Measurements from ENCODE around the gene PDE4D. TPM values are rescaled to one million over a fixed set of nuclear protein-coding genes. Genes with fewer than 3 reads are reported as not detected.

The PDE4D gene
- total and polyA plus RNA-seq, 10 of the 15 experiments (the other 5 are each of a cell fraction or from before 2014, with no cell fraction given), result 0.87 to 4.1 (median 2.2) TPM

GRCh38 chr5:59744531-59744992 is 149.0 kb downstream of the PDE4D start:
- no peak overlapping the region for H3K4me2 ChIP-seq (ENCODE audit: control insufficient read depth, insufficient read depth)

More at GRCh38 chr5:59744531-59744992, 149.0 kb downstream of the PDE4D start:
- FAIRE-seq, result no peak
- no peak overlapping the region for H3K4me3 ChIP-seq
- DNase-seq (ENCODE audit: low read depth, low spot score), result no peak
- H4K20me1 ChIP-seq (ENCODE audit: control insufficient read depth, insufficient read depth), result no peaks in the 10 kb centered on the region
- intact Hi-C loops (cut with micrococcal nuclease; ENCODE audit: unreplicated experiment), result no loop called here
- H3K79me2 ChIP-seq (ENCODE audit: control insufficient read depth, insufficient read depth, low read length), result no peaks in the 10 kb centered on the region
- ChIA-PET RAD21 (ENCODE audit: unreplicated experiment) (interaction anchor here (0.8 to 1.7 kb wide), 2 partner anchors 11 to 19 kb away, joined by 3 to 6 read pairs; no protein-coding TSS in a partner anchor), SMC1A (ENCODE audit: uncharacterized antibody, unreplicated experiment) (interaction anchor here (1.1 kb wide), 1 partner anchor 11 kb away, joined by 3 read pairs; no protein-coding TSS in a partner anchor), POLR2A (no interaction called here), CTCF (interaction anchor here (1.0 to 1.1 kb wide), 2 partner anchors 19 to 363 kb away, joined by 4 read pairs; no protein-coding TSS in a partner anchor)
- no peaks in the 10 kb centered on the region for H3K4me1 ChIP-seq (ENCODE audit: control insufficient read depth, insufficient read depth, low read length)
- H2AFZ ChIP-seq (ENCODE audit: control insufficient read depth, low read depth, low read length), result no peak overlapping the region
- H3K9ac ChIP-seq (ENCODE audit: control insufficient read depth, insufficient read depth, low read length), result no peak overlapping the region
- no peak overlapping the region for H3K27ac ChIP-seq (ENCODE audit: control insufficient read depth, insufficient read depth)
- no peak for ATAC-seq
- TF ChIP-seq SP1 (IDR thresholded peaks at IDR 0.05; ENCODE audit: low read depth, low read length) (no peak), SRF (IDR thresholded peaks at IDR 0.05; ENCODE audit: low read depth in 2 of 2, low read length in 2 of 2) (no peak), EED (IDR thresholded peaks at IDR 0.05; ENCODE audit: low read depth) (no peak), NRF1 (conservative IDR thresholded peaks at IDR 0.05; ENCODE audit: low read depth, low read length) (no peak), SREBF2 (IDR thresholded peaks at IDR 0.05; ENCODE audit: low read length) (no peak), NFYB (IDR thresholded peaks at IDR 0.05; ENCODE audit: insufficient read depth, low read depth, low read length) (no peak), NR2F1 (conservative IDR thresholded peaks at IDR 0.05) (no peak), IKZF1 (conservative IDR thresholded peaks at IDR 0.05) (no peak), CBX3 (IDR thresholded peaks at IDR 0.05; ENCODE audit: borderline replicate concordance, low read depth) (no peak), CREB1 (IDR thresholded peaks at IDR 0.05; ENCODE audit: low read depth) (no peak), ZNF384 (IDR thresholded peaks at IDR 0.05; ENCODE audit: borderline replicate concordance, low read depth, low read length) (no peak), NBN (IDR thresholded peaks at IDR 0.05) (no peak), POU2F2 (IDR thresholded peaks at IDR 0.05; ENCODE audit: borderline replicate concordance, low read depth, low read length) (no peak), ZNF24 (IDR thresholded peaks at IDR 0.05) (no peak), GATAD2B (conservative IDR thresholded peaks at IDR 0.05; ENCODE audit: low read depth) (no peak), EP300 (IDR thresholded peaks at IDR 0.05; ENCODE audit: borderline replicate concordance in 1 of 2, control insufficient read depth in 1 of 2, low read depth in 2 of 2, low read length in 2 of 2) (no peak), IKZF2 (IDR thresholded peaks at IDR 0.05) (no peak), ZNF274 (IDR thresholded peaks at IDR 0.05; ENCODE audit: insufficient read depth, insufficient read length) (no peak), BCL11A (IDR thresholded peaks at IDR 0.05; ENCODE audit: low read depth, low read length) (no peak)
- TF ChIP-seq, protein P1, sequence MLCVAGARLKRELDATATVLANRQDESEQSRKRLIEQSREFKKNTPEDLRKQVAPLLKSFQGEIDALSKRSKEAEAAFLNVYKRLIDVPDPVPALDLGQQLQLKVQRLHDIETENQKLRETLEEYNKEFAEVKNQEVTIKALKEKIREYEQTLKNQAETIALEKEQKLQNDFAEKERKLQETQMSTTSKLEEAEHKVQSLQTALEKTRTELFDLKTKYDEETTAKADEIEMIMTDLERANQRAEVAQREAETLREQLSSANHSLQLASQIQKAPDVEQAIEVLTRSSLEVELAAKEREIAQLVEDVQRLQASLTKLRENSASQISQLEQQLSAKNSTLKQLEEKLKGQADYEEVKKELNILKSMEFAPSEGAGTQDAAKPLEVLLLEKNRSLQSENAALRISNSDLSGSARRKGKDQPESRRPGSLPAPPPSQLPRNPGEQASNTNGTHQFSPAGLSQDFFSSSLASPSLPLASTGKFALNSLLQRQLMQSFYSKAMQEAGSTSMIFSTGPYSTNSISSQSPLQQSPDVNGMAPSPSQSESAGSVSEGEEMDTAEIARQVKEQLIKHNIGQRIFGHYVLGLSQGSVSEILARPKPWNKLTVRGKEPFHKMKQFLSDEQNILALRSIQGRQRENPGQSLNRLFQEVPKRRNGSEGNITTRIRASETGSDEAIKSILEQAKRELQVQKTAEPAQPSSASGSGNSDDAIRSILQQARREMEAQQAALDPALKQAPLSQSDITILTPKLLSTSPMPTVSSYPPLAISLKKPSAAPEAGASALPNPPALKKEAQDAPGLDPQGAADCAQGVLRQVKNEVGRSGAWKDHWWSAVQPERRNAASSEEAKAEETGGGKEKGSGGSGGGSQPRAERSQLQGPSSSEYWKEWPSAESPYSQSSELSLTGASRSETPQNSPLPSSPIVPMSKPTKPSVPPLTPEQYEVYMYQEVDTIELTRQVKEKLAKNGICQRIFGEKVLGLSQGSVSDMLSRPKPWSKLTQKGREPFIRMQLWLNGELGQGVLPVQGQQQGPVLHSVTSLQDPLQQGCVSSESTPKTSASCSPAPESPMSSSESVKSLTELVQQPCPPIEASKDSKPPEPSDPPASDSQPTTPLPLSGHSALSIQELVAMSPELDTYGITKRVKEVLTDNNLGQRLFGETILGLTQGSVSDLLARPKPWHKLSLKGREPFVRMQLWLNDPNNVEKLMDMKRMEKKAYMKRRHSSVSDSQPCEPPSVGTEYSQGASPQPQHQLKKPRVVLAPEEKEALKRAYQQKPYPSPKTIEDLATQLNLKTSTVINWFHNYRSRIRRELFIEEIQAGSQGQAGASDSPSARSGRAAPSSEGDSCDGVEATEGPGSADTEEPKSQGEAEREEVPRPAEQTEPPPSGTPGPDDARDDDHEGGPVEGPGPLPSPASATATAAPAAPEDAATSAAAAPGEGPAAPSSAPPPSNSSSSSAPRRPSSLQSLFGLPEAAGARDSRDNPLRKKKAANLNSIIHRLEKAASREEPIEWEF (IDR thresholded peaks at IDR 0.05; ENCODE audit: insufficient replicate concordance, low read depth, low read length), result no peak
- H3K27me3 ChIP-seq (replicated peaks in 1 of 2; ENCODE audit: control insufficient read depth in 2 of 2, insufficient read depth in 2 of 2, low read length in 1 of 2), result peaks cover 0 to 1% of the 10 kb centered on the region in 2 experiments; a peak in 1 of 4 replicates
- no peaks in the 10 kb centered on the region for H3K36me3 ChIP-seq (ENCODE audit: control insufficient read depth in 2 of 2, insufficient read depth in 2 of 2, low read length in 1 of 2)
- in situ Hi-C loops (cut with MboI), result no loop called here
- H3K9me3 ChIP-seq (replicated peaks; ENCODE audit: control insufficient read depth, insufficient read depth, low read length), result no peaks in the 10 kb centered on the region
- no TSS peak for BruUV-seq (replicated peaks)

Measured in GM12878 (cell line).